Brain microvascular endothelial cell (primary cell): ENCODE results near the gene HIKESHI.
"Not testable (repeated sequence)": the region's sequence is repeated elsewhere in the genome, so short reads cannot be mapped to it uniquely, and the experiment has no call there.

Source experiments
- DNase-seq: peaks from one replicate; pipeline ENCODE4 v3.0.0-alpha.2; 2020
- H3K27ac ChIP-seq: fragments of 250-450 bp; sonication (Bioruptor Pico); 2 replicates; pipeline ENCODE4 v1.5.1; 2020; ENCODE audit warnings: mild to moderate bottlenecking, moderate library complexity
- H3K27me3 ChIP-seq: fragments of 250-450 bp; sonication (Bioruptor Pico); replicated peaks from 2 replicates; pipeline ENCODE4 v1.5.1; 2020; ENCODE audit warnings: mild to moderate bottlenecking
- H3K36me3 ChIP-seq: fragments of 250-450 bp; sonication (Bioruptor Pico); replicated peaks from 2 replicates; pipeline ENCODE4 v1.5.1; 2020; ENCODE audit warnings: mild to moderate bottlenecking
- H3K4me3 ChIP-seq: 2 replicates; pipeline ENCODE4 v1.5.1; 2011; ENCODE audit warnings: low read depth, mild to moderate bottlenecking, control low read depth, low read length, moderate library complexity
- CTCF ChIP-seq: IDR thresholded peaks from 2 replicates; pipeline ENCODE4 v1.5.1; 2011; ENCODE audit warnings: low read depth, mild to moderate bottlenecking, moderate library complexity, low read length, control low read depth, inconsistent platforms; ENCODE audit errors: missing control alignments
- in situ Hi-C: cut with HindIII; loops from 2 replicates; pipeline ENCODE4 v1.10.0; 2017; ENCODE audit warnings: low sequenced_read_pairs, low pct_ligation_motif_present

The HIKESHI gene

GRCh38 chr11:86288776-86289507 is 13.1 kb upstream of the HIKESHI start:
- TF ChIP-seq CTCF = no peak
- peak; percentile 6 for DNase-seq
- Histone ChIP-seq H3K36me3 (no peaks in the 10 kb centered on the region), H3K27ac (no peak overlapping the region), H3K27me3 (no peaks in the 10 kb centered on the region), H3K4me3 (no peak overlapping the region)
- in situ Hi-C loops = no loop called here

DNA sequence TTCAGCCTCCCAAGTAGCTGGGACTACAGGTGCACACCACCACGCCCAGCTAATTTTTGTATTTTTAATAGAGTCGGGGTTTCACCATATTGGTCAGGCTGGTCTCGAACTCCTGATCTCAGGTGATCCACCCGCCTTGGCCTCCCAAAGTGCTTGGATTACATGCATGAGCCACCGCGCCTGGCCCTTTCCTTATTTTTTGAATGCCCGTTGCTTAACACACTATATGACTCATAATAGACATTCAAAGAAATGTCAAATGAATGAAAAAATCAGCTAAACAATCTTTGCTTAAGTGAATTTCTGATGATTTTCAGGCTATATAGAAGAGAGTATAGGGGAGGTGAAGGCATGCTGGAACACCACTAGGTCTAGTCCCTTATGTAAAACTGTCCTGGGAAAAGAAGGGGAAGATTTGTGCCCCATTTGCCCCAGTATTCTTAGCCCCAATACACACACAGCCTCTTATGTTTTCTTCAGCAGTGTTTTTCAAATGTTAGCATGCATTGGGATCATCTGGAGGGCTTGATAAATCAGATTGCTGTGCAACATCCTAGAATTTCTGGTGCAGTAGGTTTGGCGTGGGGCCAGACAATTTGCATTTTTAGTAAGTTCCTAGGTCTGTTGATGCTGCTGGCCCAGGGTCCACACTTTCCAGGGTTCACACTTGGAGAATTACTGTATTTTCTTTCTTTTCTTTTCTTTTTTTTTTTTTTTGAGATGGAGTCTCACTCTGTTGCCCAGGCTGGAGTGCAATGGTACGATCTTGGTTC is 12.3 kb upstream of the HIKESHI start:
- in situ Hi-C loops, H3K36me3 ChIP-seq, H3K27ac ChIP-seq, H3K4me3 ChIP-seq, H3K27me3 ChIP-seq, DNase-seq: not testable (repeated sequence)

GRCh38 chr11:86291466-86292262 is 10.4 kb upstream of the HIKESHI start:
- no peak overlapping the region for H3K4me3 ChIP-seq
- peak; percentile 82 for TF ChIP-seq CTCF
- H3K27me3 ChIP-seq = no peaks in the 10 kb centered on the region
- no peak overlapping the region for H3K27ac ChIP-seq
- H3K36me3 ChIP-seq = no peaks in the 10 kb centered on the region
- in situ Hi-C loops = no loop called here
- peak; percentile 27 for DNase-seq

- no peak for TF ChIP-seq CTCF
- no peaks in the 10 kb centered on the region for H3K36me3 ChIP-seq
- no peak overlapping the region for H3K4me3 ChIP-seq
- no peaks in the 10 kb centered on the region for H3K27me3 ChIP-seq
- no peak overlapping the region for H3K27ac ChIP-seq
- in situ Hi-C loops = no loop called here
- DNase-seq = no peak
Measured at GRCh38 chr11:86292912-86293616, 9.0 kb upstream of the HIKESHI start.

- in situ Hi-C loops = no loop called here
- H3K4me3 ChIP-seq = no peak overlapping the region
- TF ChIP-seq CTCF = no peak
- H3K27ac ChIP-seq = no peak overlapping the region
- no peaks in the 10 kb centered on the region for H3K36me3 ChIP-seq
- DNase-seq = no peak
- H3K27me3 ChIP-seq = no peaks in the 10 kb centered on the region
Measured at GRCh38 chr11:86294026-86294425, 8.0 kb upstream of the HIKESHI start.
